Measurements from ENCODE around the gene DACH2.
A peak's percentile ranks its signal among the peaks of the same experiment; 100 is the strongest.
"Not testable (repeated sequence)": the region's sequence is repeated elsewhere in the genome, so short reads cannot be mapped to it uniquely, and the experiment has no call there.

Gene DACH2

DNA sequence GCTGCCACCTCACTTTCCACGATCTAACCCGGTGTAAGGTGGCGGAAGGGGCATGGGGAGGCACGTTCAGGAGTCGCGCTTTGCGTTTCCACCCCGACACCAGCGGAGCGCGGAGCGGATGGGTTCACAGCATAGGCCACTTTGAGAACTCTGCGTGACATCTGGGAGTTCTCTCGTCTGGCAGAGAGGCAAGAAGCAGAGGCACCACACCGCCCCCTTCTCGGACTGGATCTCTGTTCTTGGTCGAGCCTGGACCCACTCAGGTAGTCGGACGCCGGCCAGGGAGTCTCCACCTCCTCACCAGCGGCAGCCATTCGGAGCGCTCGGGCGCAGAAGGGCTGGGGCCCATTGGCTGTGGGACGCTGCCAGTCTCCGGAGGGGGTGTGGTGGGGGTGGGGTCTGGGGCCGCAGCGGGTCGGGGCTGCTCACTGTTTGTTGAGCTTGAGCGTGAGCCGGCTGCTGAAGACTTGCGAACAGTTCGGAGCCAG lies at the start of gene DACH2:
TSS of gene DACH2 (plus strand) at position 428 of the 488 bp plus-strand sequence.
- DNase-seq (ENCODE audit: low read depth in 2 of 2) = peak; percentile 22 to 27

DNA sequence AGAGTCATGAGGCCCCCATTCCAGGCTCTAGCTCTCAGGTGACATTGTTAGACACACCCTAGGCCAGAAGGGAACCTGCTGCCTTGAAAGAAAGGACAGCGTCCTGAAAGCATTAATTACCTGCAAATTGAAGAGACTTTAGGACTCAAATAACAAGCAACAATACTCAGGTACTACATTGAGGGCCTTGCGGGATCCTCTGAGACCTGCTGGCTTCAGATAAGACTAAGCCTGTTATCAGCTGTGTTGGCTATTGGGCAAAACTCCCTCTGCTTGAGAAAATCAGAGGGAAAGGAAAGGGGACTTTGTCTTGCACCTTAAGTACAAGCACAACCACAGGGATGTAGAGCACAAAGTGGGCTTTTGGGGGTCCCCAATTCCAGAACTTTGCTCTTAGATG lies 45.9 kb upstream of the DACH2 start:
- DNase-seq (ENCODE audit: low read depth in 2 of 2) = no peak

DNA sequence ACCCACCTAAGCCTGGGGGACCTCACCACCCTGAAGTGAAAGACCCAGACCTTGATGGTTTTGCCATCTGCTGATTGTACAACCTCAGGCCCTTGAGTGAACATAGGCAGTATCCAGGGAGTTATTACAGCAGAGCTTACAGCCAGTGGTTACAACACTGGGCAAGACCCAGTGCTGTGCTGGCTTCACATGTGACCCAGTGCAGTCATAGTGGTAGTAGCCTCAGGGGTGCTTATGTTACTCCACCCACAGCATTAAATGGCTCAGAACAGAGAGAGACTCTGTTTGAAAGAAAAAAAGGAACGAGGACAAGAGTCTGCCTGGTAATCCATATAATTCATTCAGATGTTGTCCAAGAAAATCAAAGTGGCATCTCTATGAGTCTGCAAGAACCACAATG lies 45.2 kb upstream of the DACH2 start:
- no peak for DNase-seq (ENCODE audit: low read depth in 2 of 2)

DNA sequence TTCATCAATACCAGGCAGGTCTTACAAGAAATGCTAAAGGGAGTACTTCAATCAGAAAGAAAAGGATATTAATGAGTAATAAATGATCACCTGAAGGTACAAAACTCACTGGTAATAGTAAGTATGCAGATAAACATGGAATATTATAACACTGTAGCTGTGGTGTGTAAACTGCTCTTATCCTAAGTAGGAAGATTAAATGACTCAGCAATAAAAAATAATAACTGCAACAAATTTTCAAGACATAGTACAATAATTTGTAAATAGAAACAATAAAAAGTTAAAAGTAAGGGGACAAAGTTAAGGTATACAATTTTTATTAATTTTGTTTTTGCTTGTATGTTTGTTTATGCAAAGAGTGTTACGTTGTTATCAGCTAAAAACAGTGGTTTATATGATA lies 43.7 kb upstream of the DACH2 start:
- no peak for DNase-seq (ENCODE audit: low read depth in 2 of 2)

DNA sequence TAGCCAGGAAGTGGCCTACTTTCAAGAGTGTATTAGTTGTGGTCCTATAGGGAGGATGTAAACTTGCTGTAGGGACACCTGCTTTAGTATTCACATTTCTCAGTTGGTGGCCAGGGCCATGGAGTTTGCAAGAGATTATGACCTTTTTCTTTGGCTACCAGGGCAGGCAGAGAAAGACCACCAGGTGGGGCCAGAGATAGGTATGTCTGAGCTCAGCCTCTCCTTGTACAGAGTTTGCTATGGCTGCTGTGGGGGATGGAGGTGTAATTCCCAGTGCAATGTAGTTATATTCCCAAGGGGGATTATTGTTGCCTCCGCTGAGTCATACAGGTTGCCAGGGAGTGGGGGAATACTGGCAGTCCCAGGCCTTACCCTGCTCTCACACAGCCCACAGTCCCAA lies 26.3 kb upstream of the DACH2 start:
- no peak for DNase-seq (ENCODE audit: low read depth in 2 of 2)

DNA sequence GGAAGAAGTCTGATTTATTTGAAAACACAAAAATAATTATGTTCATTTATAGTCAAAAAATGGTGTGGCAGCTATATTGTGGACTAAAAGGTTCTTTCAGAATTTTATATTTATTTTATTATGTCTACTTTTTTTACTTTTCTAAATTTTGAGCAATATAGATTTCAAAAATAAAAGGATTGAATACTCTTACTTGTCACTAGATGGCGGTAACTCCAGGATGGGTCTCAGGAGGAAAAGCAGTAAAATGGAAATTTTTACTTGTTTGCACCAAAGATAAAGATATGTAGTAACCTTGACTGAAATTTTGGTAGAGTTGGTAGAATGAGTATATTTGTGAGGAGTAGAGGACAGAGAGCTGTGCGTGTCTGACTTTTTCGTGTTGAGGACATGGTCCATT lies 14.5 kb upstream of the DACH2 start:
- no peak for DNase-seq (ENCODE audit: low read depth in 2 of 2)

DNA sequence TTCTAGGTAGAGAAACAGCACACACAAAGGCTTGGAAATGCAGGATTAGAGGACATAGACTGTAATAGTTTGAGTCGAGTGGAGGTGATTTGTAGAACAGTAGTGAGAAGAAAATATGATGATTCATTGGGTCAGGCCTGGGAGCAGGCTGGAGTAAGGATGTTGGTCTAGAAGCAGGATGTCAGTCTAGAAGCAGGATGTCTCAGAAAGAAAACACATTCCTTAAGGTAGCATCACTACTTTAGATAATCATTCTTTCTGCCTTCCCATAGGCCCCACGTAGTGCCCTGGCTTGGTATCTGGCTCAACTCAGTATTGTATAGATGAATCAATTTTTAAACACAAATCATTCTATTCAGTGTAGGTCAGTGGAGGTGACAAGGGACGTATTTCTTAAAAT lies 11.2 kb upstream of the DACH2 start:
- no peak for DNase-seq (ENCODE audit: low read depth in 2 of 2)

DNA sequence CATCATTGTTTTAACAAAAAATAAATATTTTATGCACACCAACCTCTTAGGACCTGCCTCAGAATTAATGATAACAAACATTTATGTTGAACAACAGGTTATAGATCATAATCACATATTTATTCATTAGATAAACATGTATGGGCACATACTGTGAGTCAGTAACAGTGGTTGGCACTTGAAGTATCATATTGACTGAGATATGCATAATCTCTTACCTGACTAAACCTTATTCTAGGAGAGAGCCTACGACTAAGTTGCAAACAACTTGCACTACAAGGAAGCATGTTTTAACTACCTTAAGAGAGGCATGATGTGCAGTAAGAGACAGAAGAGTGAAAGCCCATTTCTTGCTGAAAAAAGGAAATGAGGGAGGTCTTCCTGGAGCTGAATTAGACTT lies 6.5 kb upstream of the DACH2 start:
- no peak for DNase-seq (ENCODE audit: low read depth in 2 of 2)

DNA sequence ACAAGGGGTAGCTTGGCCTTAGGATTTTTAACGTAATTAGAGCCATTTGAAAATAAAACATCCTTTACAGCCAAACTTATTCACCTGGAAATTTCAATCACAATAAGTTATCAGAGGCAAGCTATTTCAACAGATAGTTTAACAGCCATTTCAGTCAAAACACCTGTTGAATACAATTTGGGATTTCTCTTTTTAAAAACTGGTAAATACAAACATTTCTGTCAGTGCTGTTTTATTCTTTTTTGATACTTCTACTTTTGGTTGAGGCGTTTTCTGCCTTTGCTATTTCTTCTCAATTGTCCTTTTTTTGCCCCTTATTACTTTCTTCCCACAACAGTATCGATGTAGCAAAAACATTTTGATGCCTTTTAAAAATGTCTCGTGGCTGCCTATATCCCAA lies 2.1 kb upstream of the DACH2 start:
- DNase-seq (ENCODE audit: low read depth in 2 of 2) = no peak

DNA sequence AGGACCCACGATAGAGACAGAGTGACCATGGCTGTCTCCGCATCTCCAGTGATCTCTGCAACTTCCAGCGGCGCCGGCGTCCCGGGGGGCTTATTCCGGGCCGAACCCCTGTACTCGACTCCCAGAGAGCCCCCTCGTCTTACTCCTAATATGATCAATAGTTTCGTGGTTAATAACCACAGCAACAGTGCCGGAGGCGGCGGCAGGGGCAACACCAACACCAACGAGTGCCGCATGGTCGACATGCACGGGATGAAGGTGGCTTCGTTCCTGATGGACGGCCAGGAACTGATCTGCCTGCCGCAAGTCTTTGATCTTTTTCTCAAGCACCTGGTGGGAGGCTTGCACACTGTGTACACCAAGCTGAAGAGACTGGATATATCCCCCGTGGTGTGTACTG lies 343 bp downstream of the DACH2 start:
- DNase-seq (ENCODE audit: low read depth in 2 of 2) = no peak

DNA sequence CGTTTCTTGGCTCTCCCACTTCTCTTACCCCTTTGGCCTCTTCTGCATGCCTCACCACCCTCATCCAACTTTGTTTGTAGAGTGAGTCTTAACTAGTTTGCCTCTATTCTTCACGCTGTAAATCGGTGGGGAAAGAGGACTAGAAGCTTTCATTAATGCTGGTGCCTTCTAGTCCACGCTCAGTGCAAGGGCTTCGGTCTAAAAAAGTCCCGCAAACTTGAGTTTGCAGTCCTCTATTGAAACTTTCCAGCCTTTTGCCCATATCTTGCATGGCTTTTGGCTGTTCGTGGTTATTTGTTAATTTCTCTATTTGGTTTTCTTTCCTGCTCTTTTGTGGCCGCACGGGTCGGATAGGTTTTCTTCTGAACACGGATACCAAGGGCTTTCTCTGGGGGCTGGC lies 868 bp downstream of the DACH2 start:
- DNase-seq (ENCODE audit: low read depth in 2 of 2) = no peak

DNA sequence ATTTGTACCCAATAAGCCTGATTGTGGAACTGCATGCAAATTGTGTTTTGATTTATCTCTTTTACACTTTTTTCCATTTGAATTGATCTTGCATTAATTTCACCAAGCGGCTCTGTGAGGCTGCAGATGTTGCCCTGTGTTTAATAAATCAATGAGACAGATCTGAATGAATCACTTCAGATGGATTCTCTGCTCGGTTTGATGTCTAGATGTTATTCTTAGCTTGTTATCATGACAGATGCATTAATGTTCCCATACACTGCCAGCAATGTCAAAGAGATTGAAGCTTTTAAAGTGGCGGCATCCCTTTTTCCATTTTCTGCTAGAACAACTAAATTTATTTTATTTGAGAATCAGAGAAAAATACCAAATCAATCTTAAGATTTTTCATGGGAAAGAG lies 6.3 kb downstream of the DACH2 start:
- DNase-seq (ENCODE audit: low read depth in 2 of 2) = no peak

DNA sequence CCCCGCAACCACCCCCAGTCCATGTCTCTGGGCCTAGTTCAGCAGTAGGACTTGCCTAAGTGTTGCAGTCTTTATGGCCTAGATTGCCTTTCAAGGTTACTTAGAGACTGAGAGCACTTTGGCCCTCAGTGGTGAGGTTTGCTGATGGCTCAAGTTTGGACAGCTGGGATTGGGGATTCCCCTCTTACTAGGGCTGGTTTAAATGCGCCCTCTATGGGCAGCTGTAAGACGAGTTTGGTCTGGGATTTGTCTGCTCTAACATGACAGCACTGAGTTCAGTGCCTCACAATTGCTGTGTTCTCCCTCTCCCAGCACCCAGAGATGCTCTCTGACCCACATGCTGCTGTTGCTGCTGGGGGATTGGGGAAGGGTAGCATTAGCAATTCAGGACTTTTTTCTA lies 23.1 kb downstream of the DACH2 start:
- DNase-seq (ENCODE audit: low read depth in 2 of 2) = no peak

DNA sequence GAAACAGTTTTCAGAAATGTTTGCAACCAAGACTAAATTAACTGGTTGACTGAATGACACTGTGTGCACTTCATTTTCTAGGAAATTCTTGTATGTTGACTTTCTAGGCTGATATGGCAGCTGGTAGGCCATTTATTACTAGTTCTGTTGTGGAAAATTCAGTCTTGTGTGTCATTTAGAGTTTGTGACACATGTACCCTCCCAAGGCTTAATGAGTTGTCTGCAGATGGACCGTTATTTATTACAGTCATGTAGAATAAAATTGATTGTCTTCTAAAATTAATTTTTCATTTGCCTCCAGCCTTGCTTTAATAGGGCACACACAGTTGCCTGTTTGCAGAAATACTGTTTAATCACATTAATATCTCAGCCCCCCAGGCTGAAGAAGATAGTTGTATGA lies 30.7 kb downstream of the DACH2 start:
- DNase-seq (ENCODE audit: low read depth in 2 of 2) = no peak

DNA sequence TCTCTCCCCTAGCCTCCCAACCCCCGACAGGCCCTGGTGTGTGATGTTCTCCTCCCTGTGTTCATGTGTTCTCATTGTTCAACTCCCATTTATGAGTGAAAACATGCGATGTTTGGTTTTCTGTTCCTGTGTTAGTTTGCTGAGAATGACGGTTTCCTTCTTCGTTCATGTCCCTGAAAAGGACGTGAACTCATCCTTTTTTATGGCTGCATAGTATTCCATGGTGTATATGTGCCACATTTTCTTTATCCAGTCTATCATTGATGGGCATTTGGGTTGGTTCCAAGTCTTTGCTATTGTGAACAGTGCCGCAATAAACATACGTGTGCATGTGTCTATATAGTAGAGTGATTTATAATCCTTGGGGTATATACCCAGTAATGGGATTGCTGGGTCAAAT lies 33.1 kb downstream of the DACH2 start:
- DNase-seq (ENCODE audit: low read depth in 2 of 2) = not testable (repeated sequence)

DNA sequence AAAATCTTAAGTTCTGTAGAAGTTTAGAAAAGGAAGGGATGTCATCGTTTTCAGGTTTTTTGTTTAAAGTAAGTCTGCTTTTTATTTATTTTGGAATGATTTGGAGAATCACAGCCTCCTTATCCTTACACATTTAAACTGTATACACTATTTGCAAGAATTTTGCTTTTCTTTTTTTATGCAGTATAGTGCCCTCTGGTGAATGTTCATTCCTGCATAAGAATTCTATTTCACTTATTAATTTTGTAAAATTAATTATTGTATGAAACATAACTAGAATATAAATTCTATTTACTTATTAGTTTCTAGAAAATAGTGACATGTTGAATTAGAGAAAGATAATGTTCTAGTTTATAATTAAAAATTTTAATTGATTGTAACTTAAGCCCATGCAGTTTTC lies 44.6 kb downstream of the DACH2 start:
- no peak for DNase-seq (ENCODE audit: low read depth in 2 of 2)

DNA sequence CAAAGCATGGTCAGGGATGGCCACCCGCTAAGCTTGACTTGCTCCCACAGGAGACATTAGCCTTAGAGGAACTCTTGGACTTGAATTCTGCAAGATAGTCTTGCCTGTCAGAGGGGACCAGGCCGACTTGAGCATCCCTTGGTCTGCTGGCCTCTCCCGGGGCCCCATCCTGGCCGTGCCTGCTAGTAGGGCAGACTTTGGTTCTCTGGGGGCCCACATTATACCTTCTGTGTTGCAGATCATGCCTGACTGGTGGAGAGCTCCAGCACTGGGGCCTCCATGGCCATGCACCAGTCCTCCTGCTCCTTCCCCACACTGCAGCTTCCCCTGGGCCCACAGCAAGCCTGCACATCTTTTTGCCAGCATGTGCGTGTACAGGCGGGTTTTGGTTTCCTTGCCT lies 46.5 kb downstream of the DACH2 start:
- DNase-seq (ENCODE audit: low read depth in 2 of 2) = no peak

DNA sequence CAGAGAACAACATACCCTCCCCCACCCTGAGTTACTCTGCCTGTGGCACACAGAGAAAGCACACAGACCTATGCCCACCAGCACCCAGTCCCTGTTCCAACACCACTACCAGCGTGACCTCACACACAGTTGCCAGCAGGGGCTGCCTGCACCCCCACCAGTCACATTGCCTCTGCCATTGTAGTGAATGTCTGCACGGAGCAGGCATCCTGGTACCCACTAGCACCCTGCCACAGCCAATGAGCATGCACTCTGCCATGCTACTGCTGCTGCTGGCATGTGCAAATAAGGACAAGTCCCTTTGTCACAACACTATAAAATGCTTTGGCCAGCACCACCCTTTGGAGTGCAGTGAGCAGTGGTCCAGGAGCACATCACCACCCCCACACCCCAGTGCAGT lies 47.1 kb downstream of the DACH2 start:
- no peak for DNase-seq (ENCODE audit: low read depth in 2 of 2)

DNA sequence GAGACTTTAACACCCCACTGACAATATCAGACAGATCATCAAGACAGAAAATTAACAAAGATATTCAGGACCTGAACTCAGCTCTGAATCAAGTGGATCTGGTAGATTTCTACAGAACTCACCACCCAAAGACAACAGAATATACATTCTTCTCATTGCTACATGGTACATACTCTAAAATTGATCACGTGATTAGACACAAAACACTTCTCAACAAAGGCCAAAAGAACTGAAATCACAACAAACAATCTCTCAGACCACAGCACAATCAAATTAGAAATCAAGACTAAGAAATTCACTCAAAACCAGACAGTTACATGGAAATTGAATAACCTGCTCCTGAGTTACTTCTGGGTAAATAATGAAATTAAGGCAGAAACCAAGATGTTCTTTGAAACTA lies 49.6 kb downstream of the DACH2 start:
- DNase-seq (ENCODE audit: low read depth in 2 of 2) = no peak

DNA sequence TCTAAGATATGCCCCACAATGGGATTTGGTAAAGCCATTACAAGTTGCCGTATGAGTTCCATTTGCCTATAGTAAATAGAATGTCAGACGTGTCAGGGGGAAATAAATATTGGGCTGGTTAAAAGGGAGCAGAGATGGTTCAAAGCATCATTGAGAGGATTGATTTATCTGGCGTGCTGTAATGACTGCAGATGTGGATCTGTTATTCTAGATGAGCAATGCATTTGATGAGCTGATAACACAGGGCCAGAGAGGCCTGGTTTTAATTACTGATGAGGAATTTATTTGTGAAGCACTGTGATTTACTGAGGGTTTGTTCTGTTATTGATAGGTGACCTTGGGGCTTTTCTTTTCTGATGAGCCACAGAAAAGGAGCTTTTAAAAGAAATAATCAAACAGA lies 62.5 kb downstream of the DACH2 start:
- DNase-seq (ENCODE audit: low read depth in 2 of 2) = no peak

DNA sequence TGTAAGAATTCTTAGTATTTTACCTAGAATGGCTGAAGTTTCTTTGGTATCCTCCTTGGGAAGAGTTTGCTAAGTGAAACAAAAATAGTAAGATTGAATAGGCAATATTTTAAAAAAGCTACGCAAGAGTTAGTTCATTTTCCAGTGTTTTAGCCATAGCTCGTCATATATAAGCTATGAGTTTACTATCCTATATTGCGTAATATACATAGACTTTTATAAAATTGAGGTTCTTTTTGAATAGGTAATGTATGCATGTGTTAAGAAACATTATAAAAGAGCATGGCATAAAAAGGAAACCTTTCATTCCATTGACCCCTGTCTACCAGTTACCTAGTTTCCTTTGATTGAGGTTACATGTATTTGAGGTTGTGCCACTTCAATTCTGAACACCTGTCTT lies 67.0 kb downstream of the DACH2 start:
- no peak for DNase-seq (ENCODE audit: low read depth in 2 of 2)

DNA sequence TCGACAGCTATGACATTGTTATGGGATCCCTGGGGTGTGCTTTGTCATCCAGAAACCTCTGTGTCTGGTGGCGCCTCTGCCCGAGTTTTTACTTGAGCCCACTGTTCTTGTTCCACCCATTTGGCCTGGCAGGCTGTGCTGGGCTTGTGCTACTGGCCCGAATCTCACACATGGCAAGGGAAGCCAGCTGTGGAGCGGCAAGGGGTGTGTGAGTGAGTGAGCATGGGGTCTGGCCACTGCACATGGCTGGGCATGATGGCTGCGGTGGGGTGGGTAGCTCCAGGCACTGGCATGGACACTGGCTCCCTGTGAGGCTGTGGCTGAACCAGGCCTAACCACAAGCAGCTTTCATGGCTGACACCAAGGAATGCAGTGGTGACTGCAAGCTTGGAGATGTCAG lies 89.2 kb downstream of the DACH2 start:
- no peak for DNase-seq (ENCODE audit: low read depth in 2 of 2)

DNA sequence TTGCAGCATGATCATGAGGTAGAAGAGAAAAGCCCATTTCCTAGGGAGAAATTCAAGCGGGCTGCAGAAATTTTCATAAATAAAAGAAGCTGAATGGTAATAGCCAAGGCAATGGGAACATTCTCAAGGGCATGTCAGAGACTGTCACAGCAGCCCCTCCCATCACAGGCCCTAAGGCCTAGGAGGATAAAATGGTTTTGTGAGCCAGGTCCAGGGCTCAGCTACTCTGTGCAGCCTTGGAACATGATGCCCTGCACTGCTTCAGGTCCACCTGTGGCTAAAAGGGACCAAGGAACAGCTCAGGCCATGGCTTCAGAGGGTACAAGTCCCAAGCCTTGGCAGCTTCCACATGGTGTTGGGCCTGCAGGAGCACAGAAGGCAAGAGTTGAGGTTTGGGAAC lies 93.3 kb downstream of the DACH2 start:
- DNase-seq (ENCODE audit: low read depth in 2 of 2) = no peak

DNA sequence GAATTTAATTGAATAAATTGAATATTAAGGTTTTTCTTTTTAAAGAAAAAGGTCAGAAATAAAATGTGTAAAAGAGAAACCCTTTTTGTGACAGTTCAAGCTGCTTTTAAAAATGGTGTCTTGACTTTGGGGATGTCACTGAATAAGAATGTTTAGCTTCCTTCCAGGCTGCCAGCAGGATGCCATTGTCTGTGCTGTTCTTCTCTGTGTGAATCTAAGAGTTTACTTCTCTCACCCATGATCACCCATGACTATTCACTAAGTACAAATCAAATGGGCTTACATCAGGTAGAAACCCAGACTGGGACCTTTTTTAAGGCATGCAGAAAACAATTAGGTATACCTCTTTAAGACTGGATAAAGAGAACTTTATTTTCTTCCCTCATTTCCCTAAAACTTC lies 115.3 kb downstream of the DACH2 start:
- no peak for DNase-seq (ENCODE audit: low read depth in 2 of 2)

DNA sequence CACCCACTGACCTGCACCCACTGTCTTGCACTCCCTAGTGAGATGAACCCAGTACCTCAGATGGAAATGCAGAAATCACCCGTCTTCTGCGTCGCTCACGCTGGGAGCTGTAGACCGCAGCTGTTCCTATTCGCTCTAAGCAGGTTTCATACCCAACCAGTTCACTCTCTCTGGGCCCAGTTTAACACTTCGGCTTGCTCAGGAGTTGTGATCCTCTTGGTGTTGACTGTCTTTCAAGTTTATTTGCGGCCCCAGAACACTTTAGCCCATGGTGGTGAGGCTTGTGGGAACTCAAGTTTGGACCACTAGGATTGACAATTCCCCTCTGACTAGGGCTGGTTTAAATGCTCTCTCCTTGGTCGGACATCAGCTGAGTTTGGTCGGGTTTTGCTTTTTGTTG lies 147.0 kb downstream of the DACH2 start:
- DNase-seq (ENCODE audit: low read depth in 2 of 2) = no peak

All from stimulated activated CD8-positive, alpha-beta memory T cell treated with anti-CD3 and anti-CD28 coated beads, Interleukin-15, amount 100 ng/mL, for 48 hours (primary cell).